ENCODE results near the gene PIERCE2.

Gene PIERCE2

GRCh38 chr15:55362641-55363040 lies 45.7 kb upstream of the PIERCE2 start:
- H3K36me3 ChIP-seq (ENCODE audit: insufficient read depth, low read length): peaks cover 5% of the 10 kb centered on the region; the same call in 1 of the 2 replicates
- no peak overlapping the region for H2AFZ ChIP-seq (ENCODE audit: low read depth, low read length)
- TF ChIP-seq CTCF (IDR thresholded peaks at IDR 0.05; ENCODE audit: borderline replicate concordance, extremely low read depth, low read length, poor library complexity, severe bottlenecking) (no peak), EZH2 (IDR thresholded peaks at IDR 0.05; ENCODE audit: borderline replicate concordance, low read depth, low read length, severe bottlenecking) (no peak)
- no peak for DNase-seq
- H3K27me3 ChIP-seq (ENCODE audit: insufficient read depth, low read length, poor library complexity): no peaks in the 10 kb centered on the region
- H3K9ac ChIP-seq (ENCODE audit: low read depth, low read length): no peak overlapping the region
- no peak overlapping the region for H3K4me2 ChIP-seq (ENCODE audit: insufficient read depth, low read length)
- H3K4me3 ChIP-seq (ENCODE audit: low read depth in 1 of 2, low read length in 2 of 2): no peak overlapping the region
- no peaks in the 10 kb centered on the region for H4K20me1 ChIP-seq (ENCODE audit: insufficient read depth, low read length)
- no peak for ATAC-seq (ENCODE audit: insufficient read depth, low read depth)
- H3K9me3 ChIP-seq (ENCODE audit: insufficient read depth, low read length, severe bottlenecking): no peaks in the 10 kb centered on the region
- H3K79me2 ChIP-seq (ENCODE audit: insufficient read depth, low read length): no peaks in the 10 kb centered on the region
- no peaks in the 10 kb centered on the region for H3K4me1 ChIP-seq (ENCODE audit: insufficient read depth, low read length)
- H3K27ac ChIP-seq (ENCODE audit: low read length): no peak overlapping the region

DNA sequence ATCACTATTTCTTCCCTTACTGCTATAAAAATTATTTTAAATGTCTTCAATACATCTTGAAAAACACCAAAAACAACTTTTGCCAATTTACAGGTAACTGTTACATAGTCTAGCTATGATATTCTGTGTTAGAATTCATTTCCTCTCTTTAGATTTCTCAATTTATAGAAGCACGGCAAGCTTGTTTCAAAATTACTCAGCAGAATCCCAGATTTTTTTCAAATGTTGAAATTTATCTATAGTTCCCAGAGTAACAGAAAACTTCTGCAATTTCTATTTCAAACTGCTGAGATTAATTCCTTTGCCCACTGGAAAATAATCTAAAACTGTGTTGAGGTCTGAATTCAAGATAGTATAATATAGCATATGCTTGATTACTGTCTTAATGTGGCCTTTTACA lies 41.3 kb upstream of the PIERCE2 start:
- Histone ChIP-seq H3K4me3 (ENCODE audit: low read depth in 1 of 2, low read length in 2 of 2) (no peak overlapping the region), H3K79me2 (ENCODE audit: insufficient read depth, low read length) (no peaks in the 10 kb centered on the region), H3K9ac (ENCODE audit: low read depth, low read length) (no peak overlapping the region), H3K9me3 (ENCODE audit: insufficient read depth, low read length, severe bottlenecking) (no peaks in the 10 kb centered on the region), H3K27me3 (ENCODE audit: insufficient read depth, low read length, poor library complexity) (no peaks in the 10 kb centered on the region), H3K4me1 (ENCODE audit: insufficient read depth, low read length) (no peaks in the 10 kb centered on the region), H3K4me2 (ENCODE audit: insufficient read depth, low read length) (no peak overlapping the region), H3K36me3 (ENCODE audit: insufficient read depth, low read length) (peaks cover 2% of the 10 kb centered on the region; the same call in 1 of the 2 replicates), H2AFZ (ENCODE audit: low read depth, low read length) (no peak overlapping the region), H3K27ac (ENCODE audit: low read length) (no peak overlapping the region), H4K20me1 (ENCODE audit: insufficient read depth, low read length) (no peaks in the 10 kb centered on the region)
- DNase-seq (no peak), ATAC-seq (ENCODE audit: insufficient read depth, low read depth) (no peak)
- TF ChIP-seq CTCF (IDR thresholded peaks at IDR 0.05; ENCODE audit: borderline replicate concordance, extremely low read depth, low read length, poor library complexity, severe bottlenecking) (no peak), EZH2 (IDR thresholded peaks at IDR 0.05; ENCODE audit: borderline replicate concordance, low read depth, low read length, severe bottlenecking) (no peak)

DNA sequence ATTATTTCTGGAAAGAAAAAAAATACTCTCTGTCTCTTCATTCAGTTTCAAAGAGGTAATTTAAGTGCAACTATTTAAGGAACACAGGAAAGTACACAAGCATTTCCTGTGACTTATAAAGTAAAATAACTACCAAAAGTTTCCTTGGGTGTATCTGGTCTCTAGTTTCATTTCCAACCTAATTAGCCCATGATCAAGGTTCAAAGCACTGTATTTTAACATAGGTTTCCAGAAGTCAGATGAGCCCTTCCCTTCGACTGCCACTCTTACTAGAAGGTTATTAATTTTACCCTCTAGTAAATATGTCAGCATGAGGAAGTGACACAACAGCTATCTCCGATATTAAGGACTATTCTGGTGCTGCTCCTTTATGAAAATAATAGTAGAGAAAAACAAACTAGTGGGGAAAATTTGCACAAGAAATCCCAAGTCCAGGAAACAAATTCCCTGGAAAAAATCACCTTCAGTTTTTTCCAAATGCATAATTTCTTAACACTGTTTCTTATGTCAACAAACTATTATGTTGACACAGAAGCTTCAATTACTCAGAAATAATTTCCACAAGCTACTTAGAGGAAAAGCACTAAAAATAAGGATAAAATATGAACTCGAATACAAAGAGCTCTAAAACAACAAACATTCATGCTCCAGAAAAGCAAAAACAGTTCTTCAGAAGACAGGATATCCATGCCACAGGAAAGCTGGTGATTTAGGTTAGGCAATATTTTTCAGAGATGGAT lies 35.4 kb upstream of the PIERCE2 start:
- Histone ChIP-seq H3K4me3 (ENCODE audit: low read depth in 1 of 2, low read length in 2 of 2) (no peak overlapping the region), H3K9ac (ENCODE audit: low read depth, low read length) (no peak overlapping the region), H3K9me3 (ENCODE audit: insufficient read depth, low read length, severe bottlenecking) (no peaks in the 10 kb centered on the region), H4K20me1 (ENCODE audit: insufficient read depth, low read length) (no peaks in the 10 kb centered on the region), H3K4me2 (ENCODE audit: insufficient read depth, low read length) (no peak overlapping the region), H3K36me3 (ENCODE audit: insufficient read depth, low read length) (peaks cover 13% of the 10 kb centered on the region; the same call in 1 of the 2 replicates), H3K79me2 (ENCODE audit: insufficient read depth, low read length) (no peaks in the 10 kb centered on the region), H3K4me1 (ENCODE audit: insufficient read depth, low read length) (no peaks in the 10 kb centered on the region), H3K27ac (ENCODE audit: low read length) (no peak overlapping the region), H3K27me3 (ENCODE audit: insufficient read depth, low read length, poor library complexity) (no peaks in the 10 kb centered on the region), H2AFZ (ENCODE audit: low read depth, low read length) (no peak overlapping the region)
- DNase-seq: no peak
- ATAC-seq (ENCODE audit: insufficient read depth, low read depth): no peak
- no peak for TF ChIP-seq CTCF (IDR thresholded peaks at IDR 0.05; ENCODE audit: borderline replicate concordance, extremely low read depth, low read length, poor library complexity, severe bottlenecking)
- TF ChIP-seq EZH2 (IDR thresholded peaks at IDR 0.05; ENCODE audit: borderline replicate concordance, low read depth, low read length, severe bottlenecking): no peak

Data from DND-41 (cell line).